Adrenal gland (tissue), 5 donors: ENCODE measurements around the gene IFNGR1.

Source experiments
- CTCF ChIP-seq, 6 experiments: fragments of 450-650 bp in 4 of 6; fragments of 200-600 bp in 2 of 6; sonication (generic) in 1 of 6; IDR thresholded peaks; 1 replicate in 5 of 6; 2 replicates in 1 of 6; pipeline versions ENCODE4 v1.5.1 to v1.8.0; 2016 to 2021; ENCODE audit warnings: antibody characterized with exemption in 6 of 6, mild to moderate bottlenecking in 2 of 6, moderate library complexity in 1 of 6
- POLR2A ChIP-seq, 2 donors: fragments of 450-650 bp; IDR thresholded peaks; one replicate each; pipeline ENCODE4 v1.6.1; 2017; ENCODE audit warnings: antibody characterized with exemption in 2 of 2, mild to moderate bottlenecking in 2 of 2, moderate library complexity in 1 of 2
- donor health status: DM: no; HTN: no; CAD: no.

GRCh38 chr6:137203256-137203655, 15.9 kb downstream of the IFNGR1 start:
- no peak for TF ChIP-seq POLR2A (IDR thresholded peaks at IDR 0.05)
- TF ChIP-seq CTCF (IDR thresholded peaks at IDR 0.05): no peak
